HG03045 (cell line): ENCODE measurements around the gene CCDC180.
"Not testable (repeated sequence)": the region's sequence is repeated elsewhere in the genome, so short reads cannot be mapped to it uniquely, and the experiment has no call there.

Source experiments
- ATAC-seq: cut with Tn5 transposase; IDR thresholded peaks from one replicate; pipeline ENCODE4 v1.9.1; 2021; ENCODE audit warnings: mild to moderate bottlenecking, moderate library complexity; ENCODE audit not compliant: unreplicated experiment

The CCDC180 gene

GRCh38 chr9:97310023-97310422 lies 2.6 kb downstream of the CCDC180 start:
- no peak for ATAC-seq

GRCh38 chr9:97310896-97311295 lies 3.4 kb downstream of the CCDC180 start:
- no peak for ATAC-seq

- ATAC-seq, result no peak
Observed at GRCh38 chr9:97311798-97312500, 4.5 kb downstream of the CCDC180 start.

DNA sequence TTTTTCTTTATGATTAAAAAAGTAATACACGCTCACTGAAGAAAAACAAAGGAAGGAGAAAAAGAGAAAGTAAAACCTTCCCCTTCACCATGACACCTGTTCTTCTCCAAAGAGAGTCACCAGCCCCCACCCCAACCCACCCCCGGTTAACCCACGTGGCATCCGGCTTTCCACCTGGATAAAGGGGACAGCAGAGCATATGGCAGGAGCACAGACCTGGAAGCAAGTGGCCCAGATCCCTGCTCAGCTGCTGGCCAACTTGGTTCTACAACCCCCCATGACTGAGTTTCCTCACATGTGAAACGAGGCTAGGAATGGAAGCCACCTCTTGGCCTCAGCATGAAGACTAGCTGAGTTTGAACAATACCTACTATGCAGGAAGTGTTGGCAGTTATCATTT lies 5.1 kb downstream of the CCDC180 start:
- no peak for ATAC-seq

DNA sequence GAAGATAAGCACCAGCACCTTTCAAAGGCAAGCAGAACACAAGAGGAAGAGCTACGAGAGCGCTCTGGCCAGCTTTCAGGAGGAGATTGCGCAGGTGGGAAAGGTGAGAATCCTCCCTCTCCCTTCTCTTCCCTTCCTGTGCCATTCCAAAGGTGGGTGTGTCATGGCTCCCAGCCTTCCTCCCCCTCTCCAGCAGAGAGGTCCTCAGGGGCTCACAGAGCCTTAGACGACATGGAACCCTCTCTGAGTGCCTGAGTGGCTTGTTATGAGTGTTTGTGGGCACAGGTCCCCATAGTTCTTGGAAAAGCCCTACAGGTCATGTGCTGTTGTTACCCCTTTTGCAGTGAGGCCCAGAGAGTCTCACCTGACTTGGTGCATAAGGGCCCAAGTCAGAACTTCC lies 5.8 kb downstream of the CCDC180 start:
- no peak for ATAC-seq

DNA sequence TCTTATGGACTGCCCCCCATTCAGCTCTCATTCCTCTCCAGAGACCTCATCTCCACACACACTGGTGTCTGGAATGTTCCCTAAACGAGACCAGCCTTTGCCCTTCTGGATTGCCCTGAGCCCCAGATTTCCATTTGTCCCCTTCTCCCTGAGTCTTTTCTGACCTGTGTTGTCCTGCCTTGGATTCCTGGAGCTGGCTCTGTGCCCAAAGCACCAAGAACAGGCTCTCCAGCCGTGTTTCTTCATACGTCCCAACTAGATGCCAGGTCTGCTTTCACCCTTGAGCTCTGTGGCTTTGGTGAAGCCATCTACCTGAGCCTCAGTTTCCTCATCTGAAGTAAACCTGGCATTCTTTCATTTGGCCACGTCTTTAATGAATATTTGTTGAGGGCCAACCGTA lies 6.3 kb downstream of the CCDC180 start:
- no peak for ATAC-seq

DNA sequence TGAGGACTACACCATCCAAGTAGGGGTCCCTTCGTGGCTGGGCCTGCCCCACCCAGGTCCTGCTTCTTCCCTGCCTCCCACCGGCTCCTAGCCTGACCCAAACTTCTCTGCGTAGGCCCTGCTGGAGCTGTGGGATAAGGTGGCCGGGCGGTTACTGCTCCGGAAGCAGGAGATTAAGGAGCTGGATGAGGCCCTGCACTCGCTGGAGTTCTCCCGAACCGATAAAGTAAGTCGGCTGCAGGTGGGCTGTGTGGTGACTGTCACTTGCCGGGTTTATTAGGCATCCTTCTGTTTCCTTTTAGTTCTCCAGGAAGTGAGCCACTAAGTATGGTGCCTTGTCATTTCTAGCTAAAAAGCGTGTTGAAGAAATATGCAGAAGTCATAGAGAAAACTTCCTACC lies 7.0 kb downstream of the CCDC180 start:
- no peak for ATAC-seq

DNA sequence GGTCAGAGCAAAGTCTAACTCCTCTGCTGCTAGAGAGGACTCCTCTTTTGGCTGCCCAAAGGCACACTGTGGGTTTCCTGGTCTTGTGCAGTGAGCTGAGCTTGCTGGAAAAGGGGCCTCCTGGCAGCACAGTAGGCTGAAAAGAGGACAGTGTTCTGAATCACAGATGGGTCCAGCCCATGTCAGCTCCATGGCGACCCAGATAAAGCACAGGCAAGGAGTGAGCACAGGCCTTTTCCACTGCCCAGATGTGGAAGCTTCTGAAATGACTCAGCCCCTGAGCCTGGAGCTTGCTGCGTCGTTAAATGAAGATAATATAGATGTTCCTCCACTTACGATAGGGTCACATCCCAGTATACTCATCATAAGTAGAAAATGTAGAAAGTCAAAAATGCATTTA lies 8.1 kb downstream of the CCDC180 start:
- no peak for ATAC-seq

DNA sequence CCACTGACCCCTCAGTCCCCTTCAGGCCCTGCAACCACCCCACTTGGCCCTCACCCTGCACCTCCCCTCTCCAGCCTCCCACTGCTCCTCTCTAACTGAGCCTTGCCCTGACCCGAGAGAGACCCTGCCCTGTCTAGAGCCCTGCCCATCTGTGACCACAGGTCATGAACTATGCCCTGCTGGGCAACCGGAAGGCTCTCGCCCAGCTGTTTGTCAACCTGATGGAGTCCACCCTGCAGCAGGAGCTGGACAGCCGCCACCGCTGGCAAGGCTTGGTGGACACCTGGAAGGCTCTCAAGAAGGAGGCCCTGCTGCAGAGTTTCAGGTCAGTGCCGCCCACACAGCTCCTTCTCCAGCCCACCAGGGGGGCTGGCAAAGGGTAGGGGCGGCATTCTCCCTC lies 9.4 kb downstream of the CCDC180 start:
- no peak for ATAC-seq

DNA sequence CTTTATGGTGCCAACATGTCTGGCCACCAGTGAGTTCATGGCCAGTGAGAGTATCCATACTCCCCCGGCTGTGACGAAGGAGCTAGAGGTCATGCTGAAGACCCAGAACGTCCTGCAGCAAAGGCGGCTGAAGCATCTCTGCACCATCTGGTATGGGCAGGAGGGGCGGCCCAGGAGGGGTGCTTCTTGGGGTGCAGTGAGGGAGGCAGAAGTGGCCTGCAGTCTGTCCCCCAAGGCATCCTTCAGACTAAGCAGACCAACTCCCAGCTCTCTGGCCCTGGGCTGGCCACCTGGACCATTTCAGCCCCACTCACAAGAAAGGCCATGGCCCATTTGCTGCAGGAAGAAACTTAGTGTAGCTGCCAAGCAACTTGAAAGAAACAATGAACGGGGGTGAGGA lies 11.0 kb downstream of the CCDC180 start:
- ATAC-seq, result no peak

DNA sequence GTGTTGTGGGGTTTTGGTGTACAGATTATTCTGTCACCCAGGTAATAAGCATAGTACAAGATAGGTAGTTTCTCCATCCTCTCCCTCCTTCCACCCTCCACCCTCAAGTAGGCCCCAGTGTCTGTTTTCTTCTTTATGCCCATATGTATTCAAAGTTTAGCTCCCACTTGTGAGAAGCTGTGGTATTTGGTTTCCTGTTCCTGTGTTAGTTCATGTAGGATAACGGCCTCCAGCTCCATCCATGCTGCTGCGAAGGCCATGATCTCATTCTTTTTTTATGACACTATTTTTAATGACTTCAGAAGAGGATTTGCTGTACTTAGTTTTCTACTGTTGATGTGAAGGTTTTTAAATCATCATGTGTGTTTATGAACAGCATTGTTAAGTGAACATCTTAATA lies 11.9 kb downstream of the CCDC180 start:
- ATAC-seq, result no peak

GRCh38 chr9:97320080-97320642 lies 12.7 kb downstream of the CCDC180 start:
- ATAC-seq, result no peak

DNA sequence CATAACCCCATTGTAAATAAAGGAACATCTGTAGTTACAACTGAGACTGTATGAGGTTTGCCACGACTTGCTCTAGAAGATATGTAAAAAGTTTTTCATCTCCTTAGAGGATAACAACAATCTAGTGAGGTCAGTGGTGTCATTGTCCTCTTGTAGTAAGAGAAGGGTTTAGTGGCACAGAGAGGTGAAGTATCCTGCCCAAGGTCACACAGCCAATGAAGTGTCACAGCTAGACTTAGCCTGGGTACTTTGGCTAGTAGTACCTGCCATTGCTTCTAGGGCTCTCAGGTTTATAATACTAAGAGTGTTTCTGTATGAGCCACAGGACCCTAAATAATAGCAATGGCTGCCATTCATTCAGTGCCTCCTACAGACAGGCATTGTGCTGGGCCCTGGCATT lies 13.8 kb downstream of the CCDC180 start:
- ATAC-seq, result no peak

- no peak for ATAC-seq
Observed at GRCh38 chr9:97321691-97322090, 14.2 kb downstream of the CCDC180 start.

DNA sequence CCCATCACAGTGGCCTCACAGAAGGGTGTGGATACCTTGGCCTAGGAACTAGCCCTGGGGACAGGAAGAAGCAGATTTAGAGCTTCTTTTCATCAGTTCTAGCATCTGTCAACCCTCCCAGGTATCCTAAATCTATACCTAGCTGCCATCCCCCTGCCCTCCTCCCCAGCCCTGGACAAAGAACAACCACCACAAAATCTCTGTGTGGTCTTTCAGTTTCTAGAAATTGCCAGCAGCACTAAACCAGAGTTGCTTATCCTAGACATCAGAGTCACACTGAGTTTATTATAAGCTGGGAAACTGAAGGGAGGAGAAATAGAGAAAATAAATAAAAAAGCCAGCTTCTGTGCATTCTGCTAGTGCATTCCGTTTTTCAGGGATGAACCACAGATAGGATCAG lies 14.6 kb downstream of the CCDC180 start:
- ATAC-seq, result no peak

- ATAC-seq, result no peak
Observed at GRCh38 chr9:97324954-97325353, 17.5 kb downstream of the CCDC180 start.

DNA sequence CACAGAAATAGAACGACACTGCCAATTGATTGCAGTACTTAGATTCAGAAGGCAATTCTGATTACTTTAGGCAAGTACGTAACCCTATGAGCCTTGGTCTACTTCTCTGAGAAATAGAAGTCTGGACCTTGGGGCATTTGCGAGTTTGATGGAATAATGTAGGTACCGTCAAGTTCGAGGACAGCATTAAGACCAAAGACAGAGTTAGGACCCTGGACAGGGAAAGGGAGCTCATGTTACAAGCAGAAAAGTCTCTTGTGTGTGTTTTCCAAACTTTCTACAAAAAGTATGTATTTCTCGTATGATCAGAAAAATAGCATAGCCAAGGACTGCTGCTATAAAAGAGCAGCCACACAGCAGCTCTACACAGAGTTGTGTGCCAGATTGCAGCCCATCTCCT lies 20.1 kb downstream of the CCDC180 start:
- no peak for ATAC-seq

- no peak for ATAC-seq
Observed at GRCh38 chr9:97332993-97333392, 25.5 kb downstream of the CCDC180 start.

- ATAC-seq, result not testable (repeated sequence)
Observed at GRCh38 chr9:97335622-97336021, 28.2 kb downstream of the CCDC180 start.

- ATAC-seq, result no peak
Observed at GRCh38 chr9:97348871-97349270, 41.4 kb downstream of the CCDC180 start.

DNA sequence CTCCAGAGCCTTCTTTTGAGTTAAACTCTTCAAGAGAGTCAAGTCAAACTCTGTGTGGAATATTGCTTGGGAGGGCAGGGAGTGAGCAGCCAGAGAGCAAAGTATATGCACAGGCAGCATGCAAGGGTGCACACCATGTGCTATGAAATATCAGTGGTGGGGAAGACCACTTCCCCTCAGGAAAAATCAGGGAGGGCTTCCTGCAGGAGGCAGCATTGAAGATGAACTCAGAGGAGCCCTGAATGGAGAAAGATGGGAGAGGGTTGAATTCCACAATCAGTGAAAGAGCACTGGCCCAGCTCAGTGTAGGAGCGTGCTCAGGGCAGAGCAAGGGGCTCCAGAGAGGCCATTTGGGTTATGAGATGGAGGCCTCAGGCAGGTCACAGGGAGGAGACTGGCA lies 41.9 kb downstream of the CCDC180 start:
- ATAC-seq, result no peak

DNA sequence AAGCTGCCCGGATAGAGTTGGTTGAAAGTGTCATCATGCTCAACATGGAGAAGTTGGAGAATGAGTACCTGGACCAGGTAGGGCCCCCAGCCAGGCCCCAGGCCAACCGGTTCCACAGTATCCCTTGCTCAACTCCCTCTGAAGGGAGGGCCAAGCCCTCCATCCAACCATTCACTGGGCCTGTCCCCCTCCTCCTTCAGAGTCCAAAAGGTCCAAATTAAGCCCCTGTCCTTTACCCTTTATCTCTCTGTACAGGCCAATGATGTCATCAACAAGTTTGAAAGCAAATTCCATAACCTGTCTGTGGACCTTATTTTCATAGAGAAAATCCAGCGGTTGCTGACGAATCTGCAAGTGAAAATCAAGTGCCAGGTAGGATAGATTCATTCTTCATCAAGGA lies 47.2 kb downstream of the CCDC180 start:
- ATAC-seq, result no peak

- no peak for ATAC-seq
Observed at GRCh38 chr9:97357056-97357455, 49.6 kb downstream of the CCDC180 start.
